Measurements from ENCODE around the gene RSAD2.

Gene RSAD2

DNA sequence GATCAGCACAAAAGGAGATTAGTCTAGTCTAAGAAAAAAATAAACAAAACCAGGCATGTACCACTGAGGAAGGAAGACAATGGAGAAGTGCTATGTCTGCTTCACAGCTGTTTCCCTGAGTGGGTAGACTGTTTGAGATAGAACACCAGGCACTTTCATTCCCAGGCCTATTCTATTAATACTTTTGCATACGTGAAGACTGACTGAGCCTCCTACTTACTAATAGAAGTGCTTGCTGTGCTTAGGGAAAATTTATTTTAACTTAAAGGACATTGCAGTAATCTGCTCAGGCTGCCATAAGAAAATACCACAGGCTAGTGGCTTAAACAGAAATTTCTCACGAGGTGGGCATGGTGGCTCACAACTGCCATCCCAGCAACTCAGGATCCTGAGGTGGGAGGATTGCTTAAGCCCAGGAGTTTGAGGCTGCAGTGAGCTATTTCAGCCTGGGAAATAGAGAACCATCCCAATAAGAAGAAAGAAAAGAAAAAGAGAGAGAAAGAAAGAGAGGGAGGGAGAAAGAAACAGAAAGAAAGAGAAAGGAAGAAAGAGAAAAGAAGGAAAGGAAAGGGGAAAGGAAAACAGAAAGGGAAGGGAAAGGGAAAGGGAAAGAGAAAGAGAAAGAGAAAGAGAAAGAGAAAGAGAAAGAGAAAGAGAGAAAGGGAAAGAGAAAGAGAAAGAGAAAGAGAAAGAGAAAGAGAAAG, 44.8 kb upstream of the RSAD2 start:
- Histone ChIP-seq H3K4me1 (ENCODE audit: insufficient read depth, low read length, severe bottlenecking) (no peaks in the 10 kb centered on the region), H2AFZ (ENCODE audit: low read length) (no peak overlapping the region), H3K9me3 (ENCODE audit: low read length) (peaks cover 3% of the 10 kb centered on the region; the same call in 1 of the 2 replicates), H3K4me2 (ENCODE audit: low read length) (no peak overlapping the region), H3K9ac (ENCODE audit: low read length) (no peak overlapping the region), H3K36me3 (ENCODE audit: insufficient read depth, low read length) (no peaks in the 10 kb centered on the region), H3F3A (ENCODE audit: insufficient read depth, low read length) (no peaks in the 10 kb centered on the region), H3K4me3 (ENCODE audit: low read depth, low read length, poor library complexity, severe bottlenecking) (no peak overlapping the region), H3K9me2 (ENCODE audit: low read depth, low read length) (no peaks in the 10 kb centered on the region), H3K27ac (ENCODE audit: low read depth, low read length, poor library complexity, severe bottlenecking) (no peak overlapping the region), H4K20me1 (ENCODE audit: insufficient read depth, low read length) (no peaks in the 10 kb centered on the region), H3K79me2 (ENCODE audit: insufficient read depth, low read length) (no peaks in the 10 kb centered on the region), H3K27me3 (ENCODE audit: insufficient read depth, low read length) (no peaks in the 10 kb centered on the region)
- TF ChIP-seq EZH2 (IDR thresholded peaks at IDR 0.05; ENCODE audit: borderline replicate concordance, low read length), result no peak
- TF ChIP-seq, protein P1, sequence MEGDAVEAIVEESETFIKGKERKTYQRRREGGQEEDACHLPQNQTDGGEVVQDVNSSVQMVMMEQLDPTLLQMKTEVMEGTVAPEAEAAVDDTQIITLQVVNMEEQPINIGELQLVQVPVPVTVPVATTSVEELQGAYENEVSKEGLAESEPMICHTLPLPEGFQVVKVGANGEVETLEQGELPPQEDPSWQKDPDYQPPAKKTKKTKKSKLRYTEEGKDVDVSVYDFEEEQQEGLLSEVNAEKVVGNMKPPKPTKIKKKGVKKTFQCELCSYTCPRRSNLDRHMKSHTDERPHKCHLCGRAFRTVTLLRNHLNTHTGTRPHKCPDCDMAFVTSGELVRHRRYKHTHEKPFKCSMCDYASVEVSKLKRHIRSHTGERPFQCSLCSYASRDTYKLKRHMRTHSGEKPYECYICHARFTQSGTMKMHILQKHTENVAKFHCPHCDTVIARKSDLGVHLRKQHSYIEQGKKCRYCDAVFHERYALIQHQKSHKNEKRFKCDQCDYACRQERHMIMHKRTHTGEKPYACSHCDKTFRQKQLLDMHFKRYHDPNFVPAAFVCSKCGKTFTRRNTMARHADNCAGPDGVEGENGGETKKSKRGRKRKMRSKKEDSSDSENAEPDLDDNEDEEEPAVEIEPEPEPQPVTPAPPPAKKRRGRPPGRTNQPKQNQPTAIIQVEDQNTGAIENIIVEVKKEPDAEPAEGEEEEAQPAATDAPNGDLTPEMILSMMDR (IDR thresholded peaks at IDR 0.05; ENCODE audit: low read length), result no peak

DNA sequence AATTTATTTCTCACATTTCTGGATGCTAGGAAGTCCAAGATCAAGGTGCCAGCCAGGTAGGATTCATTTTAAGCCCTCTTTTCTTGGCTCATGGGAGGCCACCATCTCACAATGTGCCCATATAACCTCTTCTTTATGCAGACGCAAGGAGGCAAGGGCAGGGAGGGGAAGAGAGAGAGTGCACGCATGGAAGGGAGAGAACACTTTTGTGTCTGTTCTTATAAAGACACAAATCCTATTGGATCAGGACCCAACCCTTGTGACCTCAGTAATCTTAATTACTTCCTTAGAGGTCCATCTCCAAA, 44.3 kb upstream of the RSAD2 start:
- H3K4me1 ChIP-seq (ENCODE audit: insufficient read depth, low read length, severe bottlenecking), result no peaks in the 10 kb centered on the region
- no peak for TF ChIP-seq EZH2 (IDR thresholded peaks at IDR 0.05; ENCODE audit: borderline replicate concordance, low read length)
- TF ChIP-seq, protein P1 (IDR thresholded peaks at IDR 0.05; ENCODE audit: low read length), result no peak
- no peaks in the 10 kb centered on the region for H3F3A ChIP-seq (ENCODE audit: insufficient read depth, low read length)
- H3K9me3 ChIP-seq (ENCODE audit: low read length), result peaks cover 3% of the 10 kb centered on the region; the same call in 1 of the 2 replicates
- H3K79me2 ChIP-seq (ENCODE audit: insufficient read depth, low read length), result no peaks in the 10 kb centered on the region
- no peaks in the 10 kb centered on the region for H3K9me2 ChIP-seq (ENCODE audit: low read depth, low read length)
- no peak overlapping the region for H3K9ac ChIP-seq (ENCODE audit: low read length)
- no peaks in the 10 kb centered on the region for H3K27me3 ChIP-seq (ENCODE audit: insufficient read depth, low read length)
- H3K27ac ChIP-seq (ENCODE audit: low read depth, low read length, poor library complexity, severe bottlenecking), result no peak overlapping the region
- no peak overlapping the region for H3K4me2 ChIP-seq (ENCODE audit: low read length)
- no peak overlapping the region for H3K4me3 ChIP-seq (ENCODE audit: low read depth, low read length, poor library complexity, severe bottlenecking)
- no peaks in the 10 kb centered on the region for H4K20me1 ChIP-seq (ENCODE audit: insufficient read depth, low read length)
- H3K36me3 ChIP-seq (ENCODE audit: insufficient read depth, low read length), result no peaks in the 10 kb centered on the region
- no peak overlapping the region for H2AFZ ChIP-seq (ENCODE audit: low read length)

DNA sequence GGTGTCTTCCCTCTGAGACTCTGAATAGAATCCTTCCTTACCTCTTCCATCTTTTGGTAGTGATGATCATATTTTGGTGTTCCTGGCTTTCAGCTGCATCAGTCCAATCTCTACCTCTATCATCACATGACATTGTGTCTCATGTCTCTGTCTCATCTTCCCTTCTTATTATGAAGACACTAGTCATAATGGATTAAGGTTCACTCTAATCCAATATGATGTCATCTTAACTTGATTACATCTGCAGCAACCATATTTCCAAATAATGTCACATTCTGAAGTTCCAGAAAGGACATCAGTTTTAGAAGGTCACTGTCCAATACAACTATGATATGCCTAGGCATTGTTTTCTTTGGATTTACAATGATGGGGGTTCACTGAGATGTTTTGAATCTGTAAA, 43.4 kb upstream of the RSAD2 start:
- Histone ChIP-seq H3K9me2 (ENCODE audit: low read depth, low read length) (no peaks in the 10 kb centered on the region), H3K4me1 (ENCODE audit: insufficient read depth, low read length, severe bottlenecking) (no peaks in the 10 kb centered on the region), H3K27me3 (ENCODE audit: insufficient read depth, low read length) (no peaks in the 10 kb centered on the region), H3F3A (ENCODE audit: insufficient read depth, low read length) (no peaks in the 10 kb centered on the region), H3K4me3 (ENCODE audit: low read depth, low read length, poor library complexity, severe bottlenecking) (no peak overlapping the region), H3K36me3 (ENCODE audit: insufficient read depth, low read length) (no peaks in the 10 kb centered on the region), H2AFZ (ENCODE audit: low read length) (no peak overlapping the region), H3K79me2 (ENCODE audit: insufficient read depth, low read length) (no peaks in the 10 kb centered on the region), H3K4me2 (ENCODE audit: low read length) (no peak overlapping the region), H4K20me1 (ENCODE audit: insufficient read depth, low read length) (no peaks in the 10 kb centered on the region), H3K27ac (ENCODE audit: low read depth, low read length, poor library complexity, severe bottlenecking) (no peak overlapping the region), H3K9me3 (ENCODE audit: low read length) (peaks cover 3% of the 10 kb centered on the region; the same call in 1 of the 2 replicates), H3K9ac (ENCODE audit: low read length) (no peak overlapping the region)
- TF ChIP-seq, protein P1 (IDR thresholded peaks at IDR 0.05; ENCODE audit: low read length), result no peak
- no peak for TF ChIP-seq EZH2 (IDR thresholded peaks at IDR 0.05; ENCODE audit: borderline replicate concordance, low read length)
